ENCODE measurements around the gene HCST.
"Not testable (repeated sequence)": the region's sequence is repeated elsewhere in the genome, so short reads cannot be mapped to it uniquely, and the experiment has no call there.

The HCST gene

DNA sequence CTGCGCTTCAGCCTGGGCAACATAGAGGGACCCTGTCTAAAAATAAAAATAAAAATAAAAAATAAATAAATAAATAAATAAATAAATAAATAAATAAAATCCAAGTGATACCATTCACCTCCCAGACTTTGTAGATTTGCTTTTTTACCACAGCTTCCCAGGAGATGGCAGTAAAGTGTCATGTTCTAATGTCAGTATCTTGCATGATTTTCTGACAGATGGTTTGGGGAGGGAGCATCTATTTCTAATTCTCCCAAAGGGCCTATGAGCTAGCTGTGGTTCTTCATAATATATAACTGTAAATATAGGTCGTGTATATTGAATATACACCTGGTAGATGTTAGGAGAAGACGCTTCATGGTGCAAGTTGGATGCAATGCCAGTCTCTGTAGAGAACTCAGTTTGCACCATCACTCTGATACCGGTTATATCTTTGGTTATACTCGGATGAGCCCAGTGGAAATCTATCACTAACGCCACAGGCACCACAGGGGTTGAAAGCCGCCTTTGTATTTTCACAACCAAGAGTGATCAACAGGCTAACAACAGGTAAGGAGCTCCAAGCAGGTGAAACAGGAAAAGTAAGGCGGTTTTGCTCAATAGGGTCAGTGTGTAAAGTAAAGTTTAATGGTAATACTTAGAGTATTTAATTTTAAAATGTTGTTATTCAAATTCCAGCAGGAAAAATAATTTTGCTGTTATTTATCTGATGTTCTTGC, 20.1 kb upstream of the HCST start:
- DNase-seq = no peak

DNA sequence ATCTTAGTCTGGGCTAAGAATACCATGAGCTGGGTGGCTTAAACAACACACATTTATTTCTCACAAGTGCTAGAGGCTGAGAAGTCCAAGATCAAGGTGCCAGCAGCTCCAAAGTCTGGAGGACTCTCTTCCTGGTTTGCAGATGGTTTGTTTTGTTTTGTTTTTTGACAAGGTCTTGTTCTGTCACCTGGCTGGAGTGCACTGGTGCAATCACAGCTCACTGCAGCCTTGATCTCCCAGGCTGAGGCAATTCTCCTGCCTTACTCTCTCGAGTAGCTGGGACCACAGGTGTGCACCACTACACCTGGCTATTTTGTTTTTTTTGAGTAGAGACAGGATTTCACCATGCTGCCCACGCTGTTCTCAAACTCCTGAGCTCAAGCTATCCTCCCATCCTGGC, 18.4 kb upstream of the HCST start:
- DNase-seq = no peak

DNA sequence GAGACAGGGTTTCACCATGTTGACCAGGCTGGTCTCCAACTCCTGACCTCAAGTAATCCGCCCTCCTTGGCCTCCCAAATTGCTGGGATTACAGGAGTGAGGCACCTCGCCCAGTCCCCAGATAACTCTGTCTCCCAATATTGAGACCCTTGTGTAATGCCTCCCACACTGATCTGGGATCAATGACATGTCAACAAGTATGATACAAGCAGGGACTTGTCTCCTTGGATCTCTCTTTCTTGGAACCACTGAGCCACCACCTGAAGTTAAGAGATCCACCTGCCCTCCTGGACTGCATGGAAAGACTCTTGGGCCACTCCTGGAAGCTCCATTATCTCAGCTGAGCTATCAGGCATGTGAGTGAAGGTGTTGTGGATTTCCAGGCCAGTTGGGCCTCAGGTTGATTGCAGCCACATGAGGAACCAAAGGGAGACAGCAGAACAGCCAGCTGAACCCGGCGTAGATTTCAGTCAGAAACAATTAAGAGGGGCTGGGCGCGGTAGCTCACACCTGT, 17.0 kb upstream of the HCST start:
- DNase-seq = no peak

DNA sequence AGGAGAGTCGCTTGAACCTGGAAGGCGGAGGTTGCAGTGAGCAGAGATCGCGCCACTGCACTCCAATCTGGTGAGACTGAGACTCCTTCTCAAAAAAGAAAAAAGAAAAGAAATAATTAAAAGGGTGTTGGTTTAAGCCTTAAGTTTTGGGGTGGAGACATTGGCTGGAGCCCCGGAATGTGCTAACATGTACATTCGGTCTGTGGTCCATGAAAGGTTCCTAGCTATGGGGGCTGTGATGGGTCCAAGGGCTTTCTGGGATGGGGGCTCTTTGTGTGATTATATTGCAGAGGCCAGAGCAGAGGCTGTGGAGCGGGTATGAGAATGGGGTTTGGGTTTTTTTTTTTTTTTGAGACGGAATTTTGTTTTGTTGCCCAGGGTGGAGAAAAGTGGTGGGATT, 16.4 kb upstream of the HCST start:
- no peak for DNase-seq

DNA sequence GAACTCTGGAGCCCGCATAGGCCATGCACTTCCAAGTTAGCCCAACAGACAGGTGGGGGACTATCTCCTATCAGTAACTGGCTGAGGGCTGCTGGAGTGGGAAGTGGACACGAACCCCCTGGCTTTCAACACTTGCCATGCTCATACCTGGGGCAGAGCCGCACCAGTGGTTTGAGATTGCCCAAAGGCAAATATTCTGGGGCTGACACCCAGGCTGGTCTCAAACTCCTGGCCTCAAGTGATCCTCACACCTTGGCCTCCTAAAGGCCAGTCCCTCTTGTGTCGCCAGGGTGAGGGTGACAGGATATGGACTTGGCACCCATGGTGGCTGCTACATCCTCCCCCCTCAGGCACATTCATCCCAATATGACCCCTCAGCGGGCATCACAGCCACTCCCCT, 15.1 kb upstream of the HCST start:
- no peak for DNase-seq

DNA sequence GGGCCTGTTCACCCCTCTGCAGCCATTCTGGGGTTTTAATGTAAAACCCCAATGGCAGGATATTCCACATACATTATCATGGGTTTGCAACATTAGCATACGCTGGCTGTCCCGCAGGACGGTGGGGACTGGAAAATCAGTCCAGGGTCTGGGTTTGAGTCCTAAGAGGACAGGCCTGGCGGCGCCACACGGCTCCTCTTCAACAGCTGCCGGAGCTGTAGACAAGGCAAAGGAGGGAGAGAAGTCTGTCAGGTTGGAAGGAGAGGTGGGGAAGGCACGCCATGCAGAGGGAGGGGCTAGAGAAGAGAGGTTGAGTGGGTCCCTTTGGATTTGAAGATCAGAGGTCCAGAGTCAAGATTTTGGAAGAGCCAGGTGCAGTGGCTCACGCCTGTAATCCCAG, 13.9 kb upstream of the HCST start:
- DNase-seq = no peak

DNA sequence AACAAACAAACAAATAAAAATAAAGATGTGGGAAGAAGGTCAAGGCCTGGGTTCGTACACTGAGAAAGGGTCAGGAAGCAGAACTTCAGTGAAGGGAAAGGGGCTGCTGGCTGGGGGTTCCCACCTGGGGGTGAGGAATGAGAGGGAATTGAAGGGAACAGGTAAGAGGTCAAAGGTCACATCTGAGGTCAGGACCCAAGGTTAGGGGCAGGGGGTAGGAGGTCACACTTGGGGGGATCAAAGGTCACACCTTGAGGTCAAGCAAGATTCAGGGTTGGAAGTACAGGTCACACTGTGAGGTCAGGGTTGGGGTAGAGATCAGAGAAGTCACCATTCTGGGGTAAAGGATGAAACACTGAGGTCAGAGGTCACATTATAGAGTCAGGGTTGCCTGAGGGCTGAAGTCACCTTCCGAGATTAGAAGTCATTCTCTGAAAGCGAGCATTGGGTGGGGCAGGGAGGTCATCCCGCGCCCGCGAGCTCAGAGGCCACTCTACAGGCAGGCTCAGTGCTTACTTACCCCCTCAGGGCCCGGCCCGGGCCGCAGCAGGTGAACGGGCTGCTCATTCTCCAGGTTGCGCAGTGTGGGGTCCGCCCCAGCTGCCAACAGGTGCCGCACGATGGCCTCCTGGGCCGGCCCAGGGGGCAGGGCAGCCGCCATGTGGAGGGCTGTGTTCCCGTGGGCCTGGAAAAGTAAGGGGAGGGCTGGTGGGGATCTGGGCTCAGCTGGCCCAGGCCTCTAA, 12.8 kb upstream of the HCST start:
- no peak for DNase-seq

DNA sequence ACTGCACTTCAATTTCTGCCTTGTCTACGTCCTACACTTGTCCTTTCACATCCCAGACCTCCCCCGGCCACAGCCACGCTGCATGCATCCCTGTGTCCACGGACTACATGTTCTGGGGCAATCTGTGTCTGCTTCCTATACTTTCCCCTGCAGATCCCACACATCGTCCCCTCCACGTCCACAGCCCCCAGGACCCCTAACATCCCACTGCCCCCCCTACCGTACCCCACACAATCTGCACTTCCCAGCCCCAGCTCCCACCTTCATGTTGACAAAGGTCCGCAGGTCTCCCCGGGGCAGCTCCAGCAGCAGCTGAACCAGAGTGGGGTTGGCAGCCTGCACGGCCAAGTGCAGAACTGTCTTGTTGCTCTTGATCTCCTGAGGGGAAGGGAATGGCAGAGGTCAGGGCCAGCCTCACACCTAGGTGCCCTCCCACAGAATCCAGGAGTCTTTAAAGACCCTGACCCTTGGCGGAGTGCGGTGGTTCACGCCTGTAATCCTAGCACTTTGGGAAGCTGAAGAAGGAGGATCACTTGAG, 12.1 kb upstream of the HCST start:
- no peak for DNase-seq

DNA sequence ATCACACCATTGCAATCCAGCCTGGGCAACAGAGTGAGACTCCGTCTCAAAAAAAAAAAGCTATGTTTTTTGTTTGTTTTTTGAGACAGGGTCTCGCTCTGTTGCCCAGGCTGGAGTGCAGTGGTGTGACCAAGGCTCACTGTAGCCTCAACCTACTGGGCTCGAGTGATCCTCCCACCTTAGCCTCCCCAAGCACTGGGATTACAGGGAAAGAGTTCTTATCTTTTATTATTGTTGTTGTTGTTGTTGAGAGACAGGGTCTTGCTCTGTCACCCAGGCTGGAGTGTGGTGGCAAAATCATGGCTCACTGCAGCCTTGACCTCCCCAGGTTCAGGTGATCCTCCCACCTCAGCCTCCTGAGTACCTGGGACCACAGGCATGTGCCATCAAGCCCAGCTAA, 10.5 kb upstream of the HCST start:
- not testable (repeated sequence) for DNase-seq

DNA sequence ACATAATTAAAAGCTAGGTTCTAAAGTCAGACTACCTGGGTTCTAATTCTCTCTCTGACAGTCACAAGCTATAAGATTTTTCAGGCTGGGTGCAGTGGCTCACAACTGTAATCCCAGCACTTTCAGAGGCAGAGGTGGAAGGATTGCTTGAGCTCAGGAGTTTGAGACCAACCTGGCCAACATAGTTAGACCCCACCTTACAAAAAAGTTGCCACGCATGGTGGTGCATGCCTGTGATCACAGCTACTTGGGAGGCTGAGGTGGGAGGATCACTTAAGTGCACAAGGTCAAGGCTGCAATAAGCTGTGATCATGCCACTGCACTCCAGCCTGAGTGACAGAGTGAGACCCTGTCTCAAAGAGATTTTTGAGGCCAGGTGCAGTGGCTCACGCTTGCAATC, 8.0 kb upstream of the HCST start:
- no peak for DNase-seq

DNA sequence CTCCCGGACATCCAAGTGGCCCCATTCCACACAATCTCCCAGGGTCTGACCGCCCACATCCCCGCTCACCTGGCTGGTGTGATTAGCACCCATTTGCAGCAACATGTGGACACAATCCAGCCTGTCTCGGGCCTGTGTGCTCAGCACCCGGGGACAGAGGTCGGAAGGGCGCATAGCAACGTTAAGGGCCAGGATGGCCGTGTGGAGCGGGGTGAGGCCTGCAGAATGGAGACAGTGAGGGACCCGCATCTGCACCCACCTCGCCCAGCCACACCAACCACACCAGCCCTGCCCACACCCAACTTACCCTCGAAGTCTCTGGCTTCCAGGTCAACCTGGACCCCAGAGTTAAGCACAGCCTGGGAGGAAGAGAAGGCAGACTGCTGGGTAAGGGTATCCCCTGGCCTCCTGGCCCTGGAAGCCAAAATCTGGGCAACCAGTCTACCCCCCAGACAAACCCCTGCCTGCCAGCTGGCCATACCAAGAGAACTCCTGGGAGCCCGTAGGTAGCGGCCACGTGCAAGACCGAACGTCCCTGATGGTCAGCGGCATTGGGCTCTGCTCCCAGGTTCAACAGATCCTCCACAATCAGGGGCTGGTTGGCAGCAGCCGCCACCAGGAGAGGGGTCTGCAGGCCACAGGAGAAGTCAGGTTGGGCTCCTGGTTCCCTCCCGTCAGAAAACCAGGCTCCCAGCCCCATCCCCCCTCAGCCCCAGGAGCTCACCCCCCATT, 6.3 kb upstream of the HCST start:
- DNase-seq = no peak

DNA sequence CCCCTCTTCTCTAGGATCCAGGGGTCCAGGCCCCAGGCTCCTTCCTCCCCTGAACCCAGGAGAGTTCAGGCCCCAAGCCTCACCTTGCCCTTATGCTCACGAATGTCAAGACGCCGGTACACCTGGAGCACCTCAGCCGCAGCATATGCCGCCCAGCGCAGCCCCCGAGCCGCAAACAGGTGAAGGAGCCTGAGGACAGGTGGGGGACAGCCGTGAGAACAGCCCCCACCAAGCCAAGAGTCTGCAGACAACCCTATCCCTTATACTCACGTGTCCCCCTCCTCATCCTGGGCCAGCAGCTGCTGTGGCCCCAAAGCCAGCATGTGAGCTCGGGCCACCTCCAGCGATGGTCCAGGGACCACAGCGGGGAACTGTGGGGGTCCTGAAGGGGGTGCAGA, 5.7 kb upstream of the HCST start:
- DNase-seq = no peak

DNA sequence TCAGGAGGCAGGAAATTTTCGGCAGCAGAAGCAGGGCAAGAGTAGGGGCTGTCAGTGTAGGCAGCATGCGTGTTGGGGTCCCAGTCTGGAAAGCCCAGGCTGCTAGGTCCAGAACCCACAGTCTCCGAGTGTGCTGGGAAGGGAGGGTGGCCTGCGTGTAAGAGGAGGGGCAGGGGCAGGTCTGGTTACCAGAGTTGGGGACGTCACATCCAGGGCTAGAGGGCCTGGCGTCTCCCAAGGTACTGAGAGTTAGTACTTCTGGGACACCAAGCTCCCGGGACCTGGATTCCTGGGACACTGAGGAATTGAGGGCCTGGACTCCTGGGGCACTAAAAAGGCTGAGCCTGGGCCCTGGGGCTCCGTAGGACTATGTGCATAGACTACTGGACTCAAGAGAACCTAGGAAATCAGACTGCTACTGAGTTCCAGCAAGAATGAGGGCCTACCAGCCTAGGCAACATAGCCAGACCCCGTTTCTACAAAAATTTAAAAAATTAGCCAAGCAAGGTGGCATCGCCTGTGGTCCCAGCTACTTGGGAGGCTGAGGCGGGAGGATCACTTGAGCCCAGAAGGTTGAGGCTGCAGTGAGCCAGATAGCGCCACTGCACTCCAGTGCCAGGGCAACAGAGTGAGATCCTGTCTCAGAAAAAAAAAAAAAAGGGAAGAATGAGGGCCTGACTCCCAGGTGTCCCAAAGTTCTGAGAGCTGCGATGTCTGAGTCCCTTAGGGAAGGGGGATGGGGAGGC, 4.5 kb upstream of the HCST start:
- DNase-seq = no peak

DNA sequence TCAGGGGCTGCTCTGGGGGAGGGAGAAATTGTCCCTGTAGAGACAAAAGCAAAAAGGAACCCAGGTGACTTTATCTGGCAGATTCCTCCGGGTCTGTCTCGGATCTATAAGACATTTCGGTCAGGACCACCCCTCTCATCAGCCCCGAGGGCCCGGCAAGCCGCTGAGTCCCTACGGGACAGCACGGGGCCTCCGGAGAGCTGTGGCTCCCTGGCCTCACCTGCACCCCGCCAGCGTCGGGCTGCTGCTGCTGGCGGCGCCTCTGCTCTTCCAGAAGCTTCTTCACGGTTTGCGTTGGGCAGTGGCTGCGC, 3.9 kb upstream of the HCST start:
- DNase-seq = no peak

DNA sequence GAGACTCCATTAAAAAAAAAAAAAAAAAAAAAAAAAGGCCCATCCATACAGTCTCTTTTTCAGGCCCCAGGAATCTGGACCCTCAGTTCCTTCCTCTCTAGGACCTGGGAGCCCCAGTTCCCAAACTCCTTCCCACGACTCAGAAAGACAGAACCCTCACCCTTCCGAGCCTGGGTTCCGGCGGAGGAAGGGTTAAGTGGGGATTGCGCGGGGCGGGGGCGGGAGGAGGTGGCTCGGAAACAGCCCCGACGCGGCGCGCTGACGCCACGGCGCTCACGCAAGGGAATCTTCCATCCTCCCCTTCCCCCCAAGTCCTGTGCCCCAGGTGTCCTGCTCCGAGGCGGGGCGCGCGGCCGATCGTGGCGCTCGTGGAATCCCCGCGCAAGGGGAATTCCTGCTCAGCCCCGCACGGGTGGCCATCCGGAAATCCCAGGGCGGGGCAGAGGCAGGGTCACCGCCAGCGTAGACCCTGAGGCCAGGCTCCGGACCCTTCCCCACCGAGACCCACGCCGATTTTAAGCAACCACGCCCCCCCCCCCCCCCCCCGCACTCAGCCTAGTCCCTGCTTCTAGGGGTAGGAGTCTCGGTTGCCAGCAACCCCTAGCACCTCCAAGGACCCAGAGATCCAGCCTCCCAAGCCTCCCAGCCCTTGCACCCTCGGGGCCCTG, 2.6 kb upstream of the HCST start:
- peak; percentile 79 to 80 for DNase-seq

DNA sequence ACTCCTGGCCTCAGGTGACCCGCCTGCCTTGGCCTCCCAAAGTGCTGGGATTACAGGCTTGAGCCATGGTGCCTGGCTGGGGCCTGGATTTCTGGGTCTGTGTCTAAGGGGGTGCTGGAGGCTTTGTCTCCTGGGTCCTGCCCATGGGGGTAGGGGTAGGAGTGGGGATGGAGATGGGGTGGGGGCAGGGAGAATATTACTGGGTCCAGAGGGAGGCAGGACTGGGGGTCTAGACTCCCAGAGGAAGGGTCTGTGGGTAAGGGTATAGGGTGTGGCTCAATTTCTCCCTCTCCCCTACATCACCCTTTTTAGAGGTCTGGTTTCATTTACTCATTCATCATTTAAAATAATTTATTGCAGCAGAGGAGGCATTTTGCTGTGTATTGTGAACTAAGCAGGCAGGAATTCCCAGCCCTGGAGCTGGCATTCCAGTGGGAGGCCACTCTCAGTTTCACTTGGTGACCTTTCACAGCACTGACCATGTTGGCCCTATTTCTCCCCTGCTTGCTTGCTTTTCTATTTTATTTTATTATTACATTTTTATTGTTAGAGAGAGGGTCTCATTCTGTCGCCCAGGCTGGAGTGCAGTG, 1.2 kb upstream of the HCST start:
- DNase-seq = no peak

DNA sequence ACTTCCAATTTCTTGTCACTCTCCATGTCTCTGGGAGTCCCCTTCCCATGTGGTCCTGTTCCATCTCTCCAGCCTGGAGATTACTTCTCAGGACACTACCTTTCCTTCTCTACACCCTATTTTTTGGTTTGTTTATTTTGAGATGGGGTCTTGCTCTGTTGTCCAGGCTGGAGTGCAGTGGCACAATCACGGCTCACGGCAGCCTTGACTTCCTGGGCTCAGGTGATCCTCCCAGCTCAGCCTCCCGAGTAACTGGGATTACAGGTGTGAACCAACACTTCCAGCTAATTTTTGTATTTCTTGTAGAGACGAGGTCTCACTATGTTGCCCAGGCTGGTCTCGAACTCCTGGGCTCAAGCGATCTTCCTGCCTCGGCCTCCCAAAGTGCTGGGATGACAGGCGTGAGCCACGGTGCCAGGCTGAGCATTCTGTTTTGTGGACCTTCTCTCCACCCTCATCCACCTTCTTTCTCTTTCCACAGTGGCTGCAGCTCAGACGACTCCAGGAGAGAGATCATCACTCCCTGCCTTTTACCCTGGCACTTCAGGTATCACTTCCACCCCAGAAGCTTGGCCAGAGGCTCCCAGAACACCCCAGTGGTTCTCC, 644 bp downstream of the HCST start:
- no peak for DNase-seq

DNA sequence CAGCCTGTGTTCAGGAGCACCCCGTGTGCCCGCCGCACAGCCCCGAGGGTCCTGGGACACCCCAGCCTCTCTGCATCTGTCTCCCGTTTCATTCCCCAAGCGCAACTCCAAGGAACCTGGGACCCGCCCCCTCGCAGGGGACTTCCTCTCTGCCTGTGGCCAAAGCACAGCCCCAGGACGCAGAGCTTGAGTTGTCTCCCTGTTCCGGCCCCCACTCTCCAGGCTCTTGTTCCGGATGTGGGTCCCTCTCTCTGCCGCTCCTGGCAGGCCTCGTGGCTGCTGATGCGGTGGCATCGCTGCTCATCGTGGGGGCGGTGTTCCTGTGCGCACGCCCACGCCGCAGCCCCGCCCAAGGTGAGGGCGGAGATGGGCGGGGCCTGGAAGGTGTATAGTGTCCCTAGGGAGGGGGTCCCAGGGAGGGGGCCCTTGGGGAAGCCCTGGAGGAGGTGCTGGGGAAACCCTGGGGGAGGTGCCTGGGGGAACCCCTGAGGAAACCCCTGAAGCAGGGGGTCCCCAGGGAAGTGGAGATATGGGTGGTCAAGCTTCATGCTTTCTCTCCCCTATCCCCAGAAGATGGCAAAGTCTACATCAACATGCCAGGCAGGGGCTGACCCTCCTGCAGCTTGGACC, 1.3 kb downstream of the HCST start:
- DNase-seq = peak; percentile 72 to 77

DNA sequence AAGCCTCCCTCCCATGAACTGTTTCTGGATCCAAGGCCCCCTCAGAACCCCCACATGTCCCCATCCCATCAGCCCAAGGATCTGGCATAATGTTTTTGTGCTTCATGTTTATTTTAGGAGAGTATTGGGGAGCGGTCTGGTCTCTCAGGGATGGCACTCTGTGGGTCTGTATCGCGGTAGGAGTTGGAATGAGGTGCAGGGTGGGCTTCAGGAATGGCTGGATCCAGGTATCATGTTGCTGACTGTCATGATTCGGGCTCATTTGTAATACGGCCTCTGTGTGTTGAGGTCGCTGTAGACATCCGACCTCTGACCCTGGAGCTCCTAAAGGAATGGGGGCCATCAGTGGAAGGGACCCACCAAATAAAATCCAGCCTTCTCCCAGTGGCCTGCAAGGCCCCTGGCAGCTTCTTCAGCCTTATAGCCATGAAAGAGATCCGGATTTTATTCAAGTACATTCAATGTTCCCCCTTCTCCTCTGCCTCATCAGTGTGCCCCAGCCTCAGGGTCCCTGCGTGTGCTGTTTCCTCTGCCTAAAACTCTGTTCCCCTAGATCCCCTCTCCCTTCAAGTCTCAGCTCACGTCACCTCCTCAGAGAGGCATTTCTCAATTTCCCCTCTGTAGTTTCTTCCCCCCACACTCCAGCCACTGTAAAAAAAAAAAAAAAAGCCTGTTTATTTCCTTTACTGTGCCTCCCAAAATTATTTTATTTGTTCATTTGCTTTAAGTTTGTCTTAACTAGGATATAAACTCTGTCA, 2.2 kb downstream of the HCST start:
- no peak for DNase-seq

DNA sequence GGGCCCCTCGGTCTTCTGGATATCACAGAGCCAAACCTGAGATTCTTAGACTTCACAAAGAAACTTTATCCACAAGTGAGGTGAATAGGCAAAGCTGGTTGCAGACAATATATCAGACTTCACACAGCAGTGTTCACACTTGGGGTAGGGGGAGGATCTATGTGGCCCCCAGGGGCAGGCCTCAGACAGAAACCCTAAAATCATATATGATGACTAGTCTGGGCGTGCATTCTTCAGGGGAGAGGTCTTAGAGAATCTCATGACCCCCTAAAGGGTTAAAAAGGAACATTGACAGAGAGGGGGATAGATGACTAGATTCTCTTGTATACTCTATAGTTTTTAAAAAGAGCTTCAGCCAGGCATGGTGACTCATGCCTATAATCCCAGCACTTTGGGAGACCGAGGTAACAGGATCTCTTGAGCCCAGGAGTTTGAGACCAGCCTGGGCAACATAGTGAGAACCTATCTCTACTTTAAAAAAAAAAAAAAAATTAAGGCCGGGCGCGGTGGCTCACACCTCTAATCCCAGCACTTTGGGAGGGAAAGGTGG, 2.9 kb downstream of the HCST start:
- no peak for DNase-seq

Measured in stimulated activated CD4-positive, alpha-beta T cell treated with anti-CD3 and anti-CD28 coated beads, Interleukin-2, amount 100 ng/mL, for 48 hours (primary cell).